ENCODE measurements around the gene RGMB.

The RGMB gene

DNA sequence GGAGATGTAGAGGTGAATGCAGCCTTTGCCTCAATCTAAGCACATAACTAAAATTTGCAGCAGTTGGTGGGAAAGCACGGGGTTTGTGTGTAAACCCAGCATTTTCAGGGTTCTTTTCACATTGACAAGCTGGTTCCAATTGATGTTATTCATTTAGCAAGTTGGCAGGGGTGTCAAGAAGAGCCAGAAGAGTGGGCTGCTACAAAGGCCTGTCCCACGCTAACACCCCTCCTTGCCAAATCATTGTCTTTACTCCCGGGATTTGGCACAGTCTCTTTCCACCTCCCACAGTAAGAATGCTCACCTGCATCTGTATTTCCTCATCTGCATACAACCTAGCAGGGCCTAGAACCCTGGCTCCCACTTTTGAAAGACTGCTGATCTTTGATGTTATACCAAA lies 11.8 kb downstream of the RGMB start:
- no peak for DNase-seq (ENCODE audit: low spot score)

DNA sequence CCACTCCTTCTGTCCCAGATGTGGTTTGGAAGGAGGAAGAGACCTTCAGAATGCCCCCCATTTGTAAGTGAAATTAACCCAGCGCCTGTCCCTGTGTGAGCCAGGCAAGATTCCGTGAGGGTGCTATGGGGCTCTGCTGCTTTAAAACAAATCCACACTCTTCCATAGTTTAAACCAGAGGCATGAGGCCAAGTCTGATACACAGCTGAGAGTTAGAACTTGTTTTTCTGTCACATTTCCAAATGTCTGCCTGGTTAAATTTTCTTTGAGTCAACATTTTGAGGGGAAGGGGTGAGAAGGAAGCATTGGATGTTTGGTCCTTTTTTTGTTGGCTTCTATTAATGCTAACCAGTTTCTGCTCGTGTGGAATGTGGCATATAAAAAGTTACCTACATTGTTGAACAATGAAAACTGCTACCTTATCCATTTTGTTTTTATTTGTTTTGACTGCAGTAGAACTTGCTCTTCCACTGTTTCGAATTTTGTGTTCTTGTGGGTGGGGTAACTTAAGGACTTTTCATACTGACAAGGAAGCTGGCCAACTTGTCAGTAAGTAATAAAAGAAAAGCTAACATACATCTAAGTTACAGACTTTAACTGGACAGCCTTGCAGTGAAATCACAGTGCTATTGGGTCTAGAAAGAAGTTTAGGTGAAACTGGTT lies 12.9 kb downstream of the RGMB start:
- DNase-seq (ENCODE audit: low spot score): no peak

DNA sequence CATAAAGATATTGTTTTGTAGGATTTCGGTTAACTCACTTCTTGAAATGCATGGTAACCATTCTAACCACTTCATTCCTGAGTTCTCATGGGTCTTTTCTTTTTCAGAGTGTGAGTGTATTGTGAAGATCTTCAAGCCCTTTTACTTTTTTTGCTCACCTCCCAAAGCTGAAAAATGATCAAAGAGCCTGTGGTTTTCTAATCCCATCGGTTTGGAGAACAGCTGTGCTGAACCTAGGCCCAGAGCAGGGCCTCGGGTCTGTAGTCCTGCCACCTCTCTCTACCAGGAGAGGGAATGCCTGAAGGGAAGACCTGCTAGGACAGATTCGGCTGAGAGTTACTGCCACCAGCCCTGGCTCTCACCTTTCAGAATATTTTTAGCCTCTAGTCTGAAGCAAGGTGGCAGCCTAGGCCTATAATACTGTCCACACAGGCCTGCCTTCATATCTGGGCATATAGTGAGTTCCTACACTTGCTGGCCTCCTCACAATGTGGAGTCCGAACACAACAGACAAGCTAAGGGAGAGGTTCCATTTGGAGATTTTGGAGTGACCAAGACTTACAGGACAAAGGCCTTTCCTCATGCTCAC lies 13.8 kb downstream of the RGMB start:
- no peak for DNase-seq (ENCODE audit: low spot score)

DNA sequence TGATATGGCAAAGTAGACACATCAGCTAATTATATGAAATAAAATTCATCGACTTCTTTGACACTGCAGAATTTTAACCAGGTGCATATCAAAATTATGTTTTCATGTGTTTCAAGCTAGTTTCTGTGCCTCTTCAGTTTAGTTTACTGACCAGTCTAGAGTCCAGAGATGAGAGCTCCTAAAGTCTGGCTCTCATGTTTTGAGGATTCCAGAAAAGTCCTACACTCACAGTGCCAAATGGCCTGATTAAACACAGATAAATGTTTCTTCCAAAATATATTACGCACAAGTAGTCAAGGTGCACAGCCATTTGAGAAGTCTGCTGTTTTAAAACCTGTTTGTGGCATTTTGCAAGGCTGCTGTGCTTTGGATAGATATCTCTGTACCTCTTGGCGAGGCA lies 15.6 kb downstream of the RGMB start:
- DNase-seq (ENCODE audit: low spot score): no peak

DNA sequence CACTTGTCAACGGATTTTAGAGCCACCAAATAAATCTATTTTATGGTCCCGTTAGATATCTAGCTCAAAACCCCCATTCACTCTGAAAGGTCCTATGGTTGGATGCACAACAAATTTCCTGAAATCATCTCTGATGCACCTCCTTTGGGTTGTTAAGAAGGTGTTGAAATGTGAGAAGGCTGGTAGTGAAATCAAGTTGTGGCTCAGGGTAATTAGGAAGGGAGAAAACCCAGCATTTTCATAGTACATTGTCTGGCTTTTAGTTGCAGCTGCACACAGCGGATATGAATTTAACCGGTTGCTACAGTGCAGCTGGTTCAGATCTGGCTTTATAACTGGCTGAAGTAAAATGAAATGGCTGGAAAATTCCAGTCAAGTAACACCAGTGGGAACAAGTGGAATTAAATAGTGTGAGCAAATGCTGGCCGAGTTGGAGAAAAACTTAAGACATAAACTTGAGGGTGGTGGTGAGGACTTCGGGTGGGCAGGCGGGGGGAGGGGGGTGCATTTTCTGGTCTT lies 17.6 kb downstream of the RGMB start:
- no peak for DNase-seq (ENCODE audit: low spot score)

DNA sequence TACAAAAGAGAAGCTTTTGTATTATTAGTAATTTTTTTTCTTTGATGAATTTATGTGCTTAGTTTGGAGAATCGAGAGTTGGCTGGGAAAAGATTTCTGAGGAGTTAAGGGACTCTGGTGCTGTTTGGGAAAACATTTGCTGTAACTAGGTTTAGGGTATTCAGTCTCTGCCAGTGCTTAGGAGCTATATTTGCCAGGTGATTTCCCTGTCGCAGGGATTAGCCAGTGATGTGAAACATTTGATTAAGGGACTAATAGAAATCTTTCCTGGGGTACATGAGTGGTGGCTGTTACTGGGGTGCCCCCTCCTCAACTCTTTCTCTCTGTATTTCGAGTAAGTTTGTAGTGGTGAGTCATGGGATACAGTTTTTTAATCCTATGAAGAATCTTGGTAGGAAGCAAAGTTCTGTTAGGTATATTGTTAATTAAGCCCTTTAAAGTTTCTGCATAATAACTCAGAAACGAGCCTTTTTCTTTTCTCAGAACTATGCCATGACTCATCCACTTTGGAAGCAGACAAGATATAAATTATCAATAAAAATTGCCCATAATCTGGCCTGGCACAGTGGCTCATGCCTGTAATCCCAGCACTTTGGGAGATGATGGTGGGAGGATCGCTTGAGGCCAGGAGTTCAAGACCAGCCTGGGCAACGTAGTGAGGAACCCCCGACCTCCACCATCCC lies 18.6 kb downstream of the RGMB start:
- no peak for DNase-seq (ENCODE audit: low spot score)

DNA sequence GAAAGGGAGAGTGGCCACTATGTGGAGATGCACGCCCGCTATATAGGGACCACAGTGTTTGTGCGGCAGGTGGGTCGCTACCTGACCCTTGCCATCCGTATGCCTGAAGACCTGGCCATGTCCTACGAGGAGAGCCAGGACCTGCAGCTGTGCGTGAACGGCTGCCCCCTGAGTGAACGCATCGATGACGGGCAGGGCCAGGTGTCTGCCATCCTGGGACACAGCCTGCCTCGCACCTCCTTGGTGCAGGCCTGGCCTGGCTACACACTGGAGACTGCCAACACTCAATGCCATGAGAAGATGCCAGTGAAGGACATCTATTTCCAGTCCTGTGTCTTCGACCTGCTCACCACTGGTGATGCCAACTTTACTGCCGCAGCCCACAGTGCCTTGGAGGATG lies 19.8 kb downstream of the RGMB start:
- no peak for DNase-seq (ENCODE audit: low spot score)

DNA sequence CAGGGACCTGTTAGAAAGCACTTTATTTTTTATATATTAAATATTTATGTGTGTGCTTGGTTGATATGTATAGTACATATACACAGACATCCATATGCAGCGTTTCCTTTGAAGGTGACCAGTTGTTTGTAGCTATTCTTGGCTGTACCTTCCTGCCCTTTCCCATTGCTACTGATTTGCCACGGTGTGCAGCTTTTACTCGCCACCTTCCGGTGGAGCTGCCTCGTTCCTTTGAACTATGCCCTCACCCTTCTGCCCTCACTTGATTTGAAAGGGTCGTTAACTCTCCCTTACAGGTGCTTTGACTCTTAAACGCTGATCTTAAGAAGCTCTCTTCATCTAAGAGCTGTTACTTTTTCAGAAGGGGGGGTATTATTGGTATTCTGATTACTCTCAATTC lies 20.5 kb downstream of the RGMB start:
- no peak for DNase-seq (ENCODE audit: low spot score)

DNA sequence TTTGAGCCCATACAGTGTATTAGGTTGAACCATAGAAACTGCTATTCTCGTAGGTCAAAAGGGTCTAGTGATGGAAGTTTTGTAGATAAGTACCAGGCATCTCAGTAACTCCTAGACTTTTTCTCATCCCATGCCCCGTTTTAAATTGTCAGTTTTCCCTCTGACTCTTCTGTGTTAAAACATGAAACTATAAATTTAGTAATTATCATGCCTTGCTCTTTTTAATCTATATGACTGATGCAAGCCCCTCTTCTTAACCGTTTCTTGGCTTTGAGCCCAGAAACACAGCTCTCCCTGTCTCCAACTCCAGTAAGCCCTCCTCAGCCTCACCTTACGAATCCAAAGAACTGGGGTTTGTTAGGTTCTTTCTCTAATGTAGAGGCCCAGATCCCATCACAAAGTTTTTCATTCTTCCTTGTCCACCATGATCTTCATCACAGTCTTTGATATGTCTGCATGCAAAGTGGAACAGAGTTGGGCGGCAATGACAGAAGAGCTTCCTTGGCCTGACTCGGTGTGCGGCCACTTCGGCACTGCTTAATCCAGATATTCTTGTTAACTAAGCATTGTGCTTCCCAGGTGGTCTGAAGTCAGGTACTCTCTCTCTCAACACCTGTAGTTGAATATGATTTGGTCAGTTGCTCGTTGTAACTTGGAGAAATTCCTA lies 21.1 kb downstream of the RGMB start:
- no peak for DNase-seq (ENCODE audit: low spot score)

DNA sequence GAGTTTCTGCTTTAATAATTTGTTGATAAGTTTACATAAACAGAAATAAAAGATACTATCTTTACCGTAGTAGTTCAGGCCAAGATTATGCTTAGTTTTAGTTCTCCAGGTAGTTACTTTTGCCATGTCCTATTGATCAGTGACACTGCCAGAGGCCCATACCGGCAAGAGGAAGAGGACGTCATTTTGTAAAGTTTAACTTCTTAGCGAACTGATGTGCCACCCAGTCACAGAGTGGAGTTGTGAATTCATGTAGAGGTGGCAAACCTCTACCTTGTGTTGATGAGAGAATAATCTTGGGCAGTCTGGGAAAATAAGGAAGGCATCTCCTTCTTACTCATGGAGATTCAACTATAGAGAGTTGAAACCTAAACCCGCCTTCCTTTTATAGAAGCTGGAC lies 21.8 kb downstream of the RGMB start:
- no peak for DNase-seq (ENCODE audit: low spot score)

DNA sequence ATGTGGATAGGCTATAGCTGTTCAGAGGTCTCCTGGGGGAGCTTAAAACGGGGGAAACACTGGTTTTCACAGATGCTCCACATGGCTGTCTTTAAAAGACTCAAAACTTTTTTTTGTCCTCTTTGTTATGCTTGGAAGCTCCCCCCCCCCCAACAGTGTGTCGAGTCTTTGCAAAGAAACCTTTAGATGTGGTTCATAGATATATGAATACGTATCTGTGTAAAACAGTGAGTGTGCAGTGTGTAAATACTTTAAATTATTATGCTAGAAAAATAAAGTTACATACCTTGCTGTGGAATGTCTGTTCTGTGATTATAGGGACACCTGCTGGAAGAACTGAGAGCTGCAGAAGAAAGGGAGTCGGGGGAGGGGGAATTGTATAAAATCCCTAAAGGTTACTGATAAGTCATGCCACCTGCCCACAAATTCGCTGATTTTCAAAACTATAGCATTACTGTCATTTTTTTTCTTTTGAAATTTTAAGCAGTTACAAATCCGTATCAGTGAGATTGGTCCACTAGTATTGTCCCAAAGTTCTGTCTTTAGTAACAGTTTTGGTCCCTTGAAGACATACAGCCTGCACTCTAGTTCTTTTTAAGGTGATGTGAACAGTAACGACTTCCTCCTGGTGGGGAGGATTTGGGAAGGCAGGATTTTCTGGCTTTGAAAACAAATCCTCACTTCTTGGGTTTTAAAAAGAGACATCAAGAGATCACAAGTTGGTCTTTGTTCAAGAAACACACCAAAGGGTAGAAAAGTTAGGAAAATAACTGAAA lies 22.9 kb downstream of the RGMB start:
- DNase-seq (ENCODE audit: low spot score): peak; percentile 72

DNA sequence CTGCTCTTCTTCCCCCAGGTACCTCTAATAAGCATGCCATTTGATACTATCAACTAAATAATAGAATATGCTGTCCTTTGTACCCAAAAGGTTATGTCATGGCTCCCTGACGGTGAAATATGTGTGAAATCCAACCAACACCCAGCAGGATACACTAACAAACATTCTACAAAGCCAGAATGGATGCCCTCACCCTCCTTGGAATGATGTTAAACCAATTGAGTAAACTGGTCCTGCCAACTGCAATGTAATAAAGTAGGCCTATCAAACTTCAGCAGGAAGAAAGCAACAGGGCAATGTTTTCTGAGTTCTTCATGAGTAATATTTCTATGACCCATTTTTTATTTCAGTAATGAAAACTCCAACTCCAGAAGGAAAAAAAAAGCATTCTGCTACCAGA lies 24.9 kb downstream of the RGMB start:
- no peak for DNase-seq (ENCODE audit: low spot score)

DNA sequence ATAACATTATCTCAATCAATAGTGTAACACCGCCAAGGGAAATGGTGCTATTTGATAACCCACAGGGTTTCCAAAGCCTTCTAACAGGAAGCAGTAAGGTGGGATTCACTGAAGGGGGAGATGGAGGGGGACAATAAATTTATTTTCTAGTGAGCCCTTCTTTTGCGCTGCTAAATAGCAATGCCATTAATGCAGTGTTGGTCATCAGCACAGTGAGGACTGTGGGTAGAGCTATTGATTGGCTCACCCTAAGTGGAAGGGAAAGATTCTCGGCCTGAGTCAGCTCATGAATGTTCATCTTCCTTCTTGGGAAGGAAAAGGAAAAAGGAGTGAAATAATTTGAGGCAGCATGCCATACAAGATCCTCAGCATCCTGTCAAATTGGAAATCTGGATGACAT lies 25.4 kb downstream of the RGMB start:
- no peak for DNase-seq (ENCODE audit: low spot score)

DNA sequence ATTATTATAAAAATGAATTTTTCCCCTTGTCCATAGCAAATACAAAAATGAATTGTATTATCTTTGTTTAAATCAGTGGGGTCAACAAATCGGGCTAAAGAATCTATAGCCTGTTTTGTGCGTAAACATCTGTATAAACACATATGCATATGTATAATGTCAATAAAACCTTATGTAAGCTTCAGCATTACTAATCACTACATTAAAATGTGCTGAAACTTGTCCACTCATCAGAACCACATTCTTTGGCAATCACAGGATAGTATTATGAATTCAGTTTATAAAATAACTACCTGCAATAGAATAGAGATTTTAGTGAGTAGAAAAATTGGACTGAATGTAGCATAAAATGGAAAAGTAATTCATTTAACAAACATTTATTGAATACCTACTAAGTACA lies 30.6 kb downstream of the RGMB start:
- no peak for DNase-seq (ENCODE audit: low spot score)

DNA sequence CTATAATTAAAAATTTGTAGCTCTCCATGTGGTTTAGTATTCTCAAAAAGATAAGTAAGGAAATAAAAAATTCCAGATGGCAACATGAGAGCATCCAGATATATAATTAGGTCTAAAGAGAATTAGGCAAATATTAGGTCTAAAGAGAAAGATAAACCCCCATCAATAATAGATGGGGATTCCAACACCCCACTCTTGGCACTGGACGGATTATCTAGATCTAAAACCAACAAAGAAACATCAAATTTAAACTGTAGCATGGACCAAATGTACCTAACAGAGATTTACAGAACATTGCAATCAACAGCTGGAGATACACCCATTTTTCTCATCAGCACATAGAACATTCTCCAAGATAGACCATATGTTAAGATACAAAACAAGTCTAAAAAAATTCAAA lies 31.6 kb downstream of the RGMB start:
- DNase-seq (ENCODE audit: low spot score): no peak

DNA sequence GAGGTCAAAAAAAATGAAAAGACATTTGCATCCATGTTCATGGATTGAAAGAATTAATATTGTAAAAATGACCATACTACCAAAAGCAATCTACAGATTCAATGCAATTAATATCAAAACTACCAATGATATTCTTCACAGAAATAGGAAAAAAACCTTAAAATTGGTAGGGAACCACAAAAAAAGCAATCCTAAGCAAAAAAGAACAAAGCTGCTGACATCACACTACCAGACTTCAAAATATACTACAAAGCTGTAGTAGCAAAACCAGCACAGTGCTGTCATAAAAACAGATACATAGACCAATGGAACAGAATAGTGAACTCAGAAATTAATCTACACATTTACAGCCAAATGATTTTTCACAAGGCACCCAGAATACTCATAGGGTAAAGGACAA lies 34.3 kb downstream of the RGMB start:
- no peak for DNase-seq (ENCODE audit: low spot score)

DNA sequence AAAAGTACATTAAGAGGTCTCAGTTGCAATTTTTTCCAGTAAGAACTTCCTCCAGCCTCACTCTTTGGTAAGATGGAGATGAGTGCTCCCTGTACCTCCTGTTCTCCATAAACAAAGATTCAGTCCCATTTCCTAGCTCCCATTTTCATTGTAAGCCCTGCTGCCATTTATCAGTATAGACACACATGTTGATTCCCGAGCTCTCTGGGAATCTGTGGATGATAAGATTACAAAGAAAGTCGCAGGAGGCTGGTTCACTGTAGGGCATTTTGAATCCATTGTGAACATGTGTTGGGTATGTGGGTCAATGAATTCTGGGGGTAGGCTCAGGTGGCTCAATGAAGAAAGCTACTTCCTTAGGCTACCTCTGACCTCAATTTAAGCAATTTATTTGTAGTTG lies 36.7 kb downstream of the RGMB start:
- DNase-seq (ENCODE audit: low spot score): no peak

DNA sequence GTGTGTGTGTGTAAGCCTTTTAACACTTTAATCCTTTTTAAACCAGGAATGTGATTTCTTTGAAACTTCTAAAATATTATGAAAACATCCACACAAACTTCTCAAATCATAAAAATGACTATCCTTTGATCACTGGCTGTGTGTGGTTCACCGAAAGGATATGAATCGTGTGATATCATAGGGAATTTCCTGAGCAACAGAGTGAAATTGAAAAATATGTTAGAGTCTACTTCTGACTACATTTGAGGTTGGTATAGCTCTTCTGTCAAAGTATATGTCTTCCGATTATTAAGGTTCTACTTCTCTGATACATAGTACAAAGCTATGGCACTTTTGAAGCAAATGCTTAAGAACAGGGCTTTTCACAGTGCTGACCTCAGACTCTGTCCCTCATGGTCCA lies 40.3 kb downstream of the RGMB start:
- DNase-seq (ENCODE audit: low spot score): no peak

DNA sequence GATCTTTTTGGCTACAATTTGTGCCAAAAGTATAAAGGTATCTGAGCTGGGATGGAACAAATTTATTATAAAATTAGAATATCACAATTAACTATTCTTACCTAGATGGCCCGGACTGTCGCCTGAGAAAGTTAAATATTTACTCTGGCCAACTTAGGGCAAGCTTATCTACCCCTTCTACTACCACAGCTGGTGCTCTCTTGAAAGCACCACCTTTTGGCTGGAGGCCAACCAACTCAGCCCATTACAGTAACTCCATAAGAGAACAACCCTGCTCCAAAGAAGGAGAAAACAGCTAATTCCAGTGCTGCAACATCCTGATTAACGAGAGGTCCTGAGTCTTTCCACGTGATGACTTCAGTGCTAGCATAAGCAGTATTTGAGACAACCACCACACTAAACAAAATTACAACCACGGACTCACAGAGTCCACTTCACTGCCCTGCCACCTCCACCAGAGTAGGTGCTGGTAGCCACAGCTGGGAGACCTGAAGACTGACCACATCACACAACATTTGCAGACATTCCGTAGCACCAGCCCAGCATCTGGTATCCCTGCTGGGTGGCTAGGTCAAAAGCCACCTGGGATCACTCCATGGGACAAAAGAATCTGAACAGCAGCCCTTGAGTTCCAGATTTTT lies 43.2 kb downstream of the RGMB start:
- DNase-seq (ENCODE audit: low spot score): no peak

DNA sequence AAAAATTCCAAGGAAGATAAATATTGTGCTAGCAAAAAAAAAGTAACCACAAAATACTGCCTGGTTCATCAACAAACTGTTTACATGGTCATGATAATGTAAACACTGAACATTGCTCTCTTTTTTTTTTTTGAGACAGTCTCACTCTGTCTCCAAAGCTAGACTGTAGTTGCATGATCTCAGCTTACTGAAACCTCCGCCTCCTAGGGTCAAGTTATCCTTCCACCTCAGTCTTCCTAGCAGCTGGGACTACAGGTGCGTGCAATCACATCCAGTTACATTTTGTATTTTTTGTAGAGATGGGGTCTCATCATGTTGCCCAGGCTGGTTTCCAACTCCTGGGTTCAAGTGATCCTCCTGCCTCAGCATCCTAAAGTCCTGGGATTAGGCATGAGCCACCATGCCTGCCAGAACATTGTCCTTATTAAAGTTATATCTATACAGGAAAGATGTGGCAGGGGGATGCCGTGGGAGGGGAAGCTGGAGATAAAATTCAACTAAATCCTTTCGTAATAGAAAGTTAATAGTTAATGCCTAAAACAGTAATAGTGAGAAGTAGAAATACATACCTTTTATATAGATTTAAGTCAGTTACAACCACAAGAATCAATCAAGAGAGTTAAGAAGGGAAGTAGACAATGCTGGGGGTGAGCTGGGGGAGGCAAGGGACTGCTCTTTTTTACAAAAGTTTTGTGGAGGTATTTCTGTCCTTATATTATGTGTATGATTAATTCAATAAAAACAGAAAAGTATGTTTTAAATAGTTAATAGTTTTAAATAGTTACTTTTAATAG lies 52.3 kb downstream of the RGMB start:
- DNase-seq (ENCODE audit: low spot score): no peak

DNA sequence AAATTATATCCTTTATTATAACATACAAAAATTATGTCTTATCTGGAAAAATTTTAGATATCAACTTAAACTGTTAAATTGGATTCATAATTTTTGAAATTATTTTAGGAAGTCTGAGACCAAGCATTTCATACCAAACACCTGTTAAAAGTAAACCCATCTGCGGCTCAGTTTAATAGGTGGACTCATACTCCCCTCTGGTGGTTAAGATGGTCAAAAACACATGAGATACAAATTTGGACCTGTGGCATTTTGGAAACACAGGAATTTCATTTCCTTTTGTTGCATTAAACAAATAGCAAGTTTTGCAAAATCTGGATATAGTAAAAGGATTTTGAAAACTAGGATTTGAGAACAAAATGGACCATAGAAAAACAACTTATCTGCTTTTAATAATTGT lies 53.7 kb downstream of the RGMB start:
- peak; percentile 54 for DNase-seq (ENCODE audit: low spot score)
